CD4-positive, alpha-beta memory T cell (primary cell): ENCODE measurements around the gene GNG7. TPM values are rescaled to one million over a fixed set of nuclear protein-coding genes. Genes with fewer than 3 reads are reported as not detected.

ENCODE experiments used
- CTCF ChIA-PET: fragments of 350-600 bp; sonication (Branson Sonifier 250); formaldehyde crosslinking; loops from one replicate; lab custom pipeline; 2021; ENCODE audit warnings: inconsistent platforms; ENCODE audit not compliant: partially characterized antibody; lab: Charles Lee
- POLR2A ChIA-PET: fragments of 350-600 bp; sonication (Branson Sonifier 250); formaldehyde crosslinking; loops from one replicate; lab custom pipeline; 2021; ENCODE audit not compliant: partially characterized antibody; lab: Charles Lee
- DNase-seq, 5 donors: peaks; one replicate each; pipeline versions ENCODE4 v3.0.0 to v3.0.0-alpha.2; 2020 to 2022; ENCODE audit warnings: mixed read lengths in 1 of 5
- H3K27ac ChIP-seq: one replicate; pipeline ENCODE4 v1.7.0; 2013; ENCODE audit warnings: low read depth, low read length
- H3K27me3 ChIP-seq: 2 replicates; pipeline ENCODE4 v1.7.0; 2013; ENCODE audit warnings: mild to moderate bottlenecking, low read length, moderate library complexity; ENCODE audit not compliant: insufficient read depth
- H3K36me3 ChIP-seq: 2 replicates; pipeline ENCODE4 v1.7.0; 2013; ENCODE audit warnings: mild to moderate bottlenecking, low read length, moderate library complexity; ENCODE audit not compliant: insufficient read depth
- H3K4me1 ChIP-seq: 2 replicates; pipeline ENCODE4 v1.7.0; 2013; ENCODE audit warnings: mild to moderate bottlenecking, low read length, moderate library complexity; ENCODE audit not compliant: insufficient read depth
- H3K4me3 ChIP-seq, 2 donors: one replicate each; pipeline ENCODE4 v1.7.0; 2013; ENCODE audit warnings: low read length in 2 of 2, mild to moderate bottlenecking in 1 of 2
- H3K9me3 ChIP-seq, 2 donors: one replicate each; pipeline ENCODE4 v1.7.0; 2013; ENCODE audit warnings: low read length in 2 of 2, control low read depth in 1 of 2; ENCODE audit not compliant: control insufficient read depth in 1 of 2
- H3K27ac Mint-ChIP-seq, 7 donors: one replicate each; pipeline ENCODE4 v1.8.0; 2020 to 2021; ENCODE audit warnings: mixed read lengths in 7 of 7, mild to moderate bottlenecking in 6 of 7, inconsistent platforms in 3 of 7, moderate library complexity in 3 of 7
- H3K27me3 Mint-ChIP-seq, 2 donors: one replicate each; pipeline ENCODE4 v1.8.0; 2020 to 2021; ENCODE audit warnings: mixed read lengths in 2 of 2
- H3K36me3 Mint-ChIP-seq, 2 donors: one replicate each; pipeline ENCODE4 v1.8.0; 2020 to 2021; ENCODE audit warnings: mixed read lengths in 2 of 2, inconsistent platforms in 1 of 2, mild to moderate bottlenecking in 1 of 2
- H3K4me1 Mint-ChIP-seq, 4 donors: one replicate each; pipeline ENCODE4 v1.8.0; 2020 to 2021; ENCODE audit warnings: mixed read lengths in 4 of 4, mild to moderate bottlenecking in 1 of 4
- H3K4me3 Mint-ChIP-seq, 8 donors: one replicate each; pipeline ENCODE4 v1.8.0; 2020 to 2021; ENCODE audit warnings: mixed read lengths in 8 of 8, mild to moderate bottlenecking in 7 of 8, moderate library complexity in 6 of 8, inconsistent platforms in 3 of 8
- H3K9me3 Mint-ChIP-seq, 8 donors: one replicate each; pipeline ENCODE4 v1.8.0; 2020 to 2021; ENCODE audit warnings: mixed read lengths in 8 of 8, mild to moderate bottlenecking in 5 of 8, inconsistent platforms in 3 of 8, moderate library complexity in 1 of 8
- intact Hi-C: fragments of 100-400 bp; cut with micrococcal nuclease; formaldehyde crosslinking; loops from one replicate; pipeline ENCODE4 v1.15.1; 2023
- polyA plus RNA-seq, 2 donors: library from polyadenylated mRNA; unstranded; fragments of 300-500 nt; fragmentation: Illumina TruSeq; gene quantifications; one replicate each; pipeline ENCODE4 v1.2.3, GENCODE V29; 2021
- total RNA-seq, 2 experiments: library from RNA; stranded (reverse); gene quantifications; one replicate each; pipeline ENCODE4 v1.2.3, GENCODE V29; 2021

GNG7 gene
- total RNA-seq (1 to 10 TPM; 4.1 to 4.2 TPM), polyA plus RNA-seq (1 to 10 TPM; 1.9 to 2.2 TPM)

DNA sequence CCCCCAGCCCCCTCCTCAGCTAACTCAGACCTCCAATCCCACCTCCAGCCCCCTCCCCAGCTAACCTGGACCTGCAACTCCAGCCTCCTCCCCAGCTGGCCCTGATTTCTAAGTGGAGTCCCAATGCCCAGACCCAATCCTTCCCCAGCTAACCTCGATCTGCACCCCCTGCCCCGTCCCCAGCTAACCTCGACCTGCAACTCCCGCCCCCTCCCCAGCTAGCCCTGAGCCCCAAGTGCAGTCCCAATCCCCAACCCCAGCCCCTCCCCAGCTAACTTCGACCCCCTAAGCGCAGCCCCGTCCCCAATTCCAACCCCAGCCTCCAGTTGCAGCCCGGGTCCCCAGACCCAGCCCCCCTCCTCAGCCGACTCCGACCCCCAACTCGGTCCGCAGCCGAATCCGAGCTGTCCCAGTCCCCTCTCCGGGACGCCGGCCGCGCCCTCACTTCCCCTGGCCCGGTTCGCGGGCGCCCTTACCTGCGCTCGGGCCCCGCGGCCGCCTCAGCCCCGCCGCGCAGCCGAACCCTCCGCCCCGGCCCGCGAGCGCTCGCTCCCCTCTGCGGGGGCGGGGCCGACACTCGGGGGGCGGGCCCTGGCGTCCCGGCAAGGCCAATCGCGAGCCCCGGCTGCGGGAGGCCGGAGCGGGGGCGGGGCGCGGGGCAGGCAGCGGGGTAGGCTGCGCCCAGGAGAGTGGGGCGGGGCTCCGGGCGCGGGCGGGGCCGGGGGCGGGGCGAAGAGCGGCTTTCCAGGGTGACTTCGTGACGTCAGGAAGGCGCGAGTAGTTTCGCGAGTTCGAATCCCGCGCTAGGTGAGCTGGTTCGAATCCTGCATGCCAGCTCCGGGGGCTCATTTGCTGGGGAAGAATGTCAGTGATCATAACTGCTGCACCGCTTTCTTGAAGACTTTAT lies at the start of gene GNG7:
GNG7 (minus strand) TSS at position 525 of the 907 bp plus-strand sequence. CDS start 182,006 bp downstream, outside the sequence.
- Histone ChIP-seq H3K4me1 (peaks cover 5% of the 10 kb centered on the region), H3K9me3 (no peaks in the 10 kb centered on the region), H3K4me3 (peak within 1 kb of the TSS in 1 of 2 donors; percentile 45), H3K36me3 (no peaks in the 10 kb centered on the region), H3K27me3 (no peaks in the 10 kb centered on the region), H3K27ac (peak within 1 kb of the TSS; percentile 26)
- CTCF ChIA-PET, result interaction anchor here (0.8 to 1.7 kb wide), 2 partner anchors 48 to 54 kb away, joined by 3 to 9 read pairs; no protein-coding TSS in a partner anchor
- POLR2A ChIA-PET, result interaction anchor here (1.0 to 1.9 kb wide), 3 partner anchors 15 to 226 kb away, joined by 3 to 6 read pairs (median 4); partner anchors contain the start of gene GADD45B
- Mint-ChIP-seq H3K27ac (peak within 1 kb of the TSS; percentile 55 to 89 (median 67)), H3K4me1 (peaks cover 20 to 38% (median 27%) of the 10 kb centered on the region in 4 donors), H3K4me3 (peak within 1 kb of the TSS; percentile 70 to 80 (median 76)), H3K9me3 (no peaks in the 10 kb centered on the region), H3K27me3 (no peaks in the 10 kb centered on the region), H3K36me3 (no peaks in the 10 kb centered on the region)
- DNase-seq, result peak; percentile 90 to 95 (median 95)
- intact Hi-C loops, result loop anchor here (1.0 kb wide), 2 partner anchors 38 to 83 kb away; partner anchors contain the start of genes SLC39A3 and THOP1

DNA sequence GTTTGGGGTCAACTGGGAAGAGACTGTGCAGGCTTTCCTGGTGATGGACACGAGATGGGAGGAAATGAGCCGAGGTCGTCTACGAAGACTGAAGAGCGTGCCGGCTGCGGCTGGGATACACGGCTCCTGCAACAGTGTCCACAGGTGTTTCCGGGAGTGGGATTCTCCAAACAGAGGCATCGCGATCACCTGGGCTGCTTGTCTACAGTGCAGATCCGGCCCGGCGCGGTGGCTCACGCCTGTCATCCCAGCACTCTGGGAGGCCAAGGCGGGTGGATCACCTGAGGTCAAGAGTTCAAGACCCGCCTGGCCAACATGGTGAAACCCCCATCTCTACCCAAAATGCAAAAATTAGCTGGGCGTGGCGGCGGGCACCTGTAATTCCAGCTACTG lies 48.9 kb upstream of the GNG7 start:
- Histone ChIP-seq H3K4me1 (peaks cover 4% of the 10 kb centered on the region), H3K36me3 (no peaks in the 10 kb centered on the region), H3K27me3 (no peaks in the 10 kb centered on the region), H3K4me3 (no peak overlapping the region), H3K9me3 (no peaks in the 10 kb centered on the region), H3K27ac (no peak overlapping the region)
- no peak overlapping the region for H3K4me3 Mint-ChIP-seq
- ChIA-PET CTCF (interaction anchor here (7.3 kb wide), 1 partner anchor 103 kb away, joined by 94 read pairs; no protein-coding TSS in a partner anchor), POLR2A (no interaction called here)
- H3K27ac Mint-ChIP-seq, result no peak overlapping the region
- no peaks in the 10 kb centered on the region for H3K27me3 Mint-ChIP-seq
- H3K9me3 Mint-ChIP-seq, result no peaks in the 10 kb centered on the region
- DNase-seq, result no peak
- intact Hi-C loops, result no loop called here
- peaks cover 8 to 14% of the 10 kb centered on the region in 2 donors for H3K36me3 Mint-ChIP-seq
- H3K4me1 Mint-ChIP-seq, result no peaks in the 10 kb centered on the region

GRCh38 chr19:2750808-2751437 lies 48.4 kb upstream of the GNG7 start:
- no peaks in the 10 kb centered on the region for H3K27me3 Mint-ChIP-seq
- no peaks in the 10 kb centered on the region for H3K9me3 Mint-ChIP-seq
- H3K27me3 ChIP-seq, result no peaks in the 10 kb centered on the region
- DNase-seq, result no peak
- H3K36me3 Mint-ChIP-seq, result peaks cover 6 to 9% of the 10 kb centered on the region in 2 donors
- H3K4me3 ChIP-seq, result no peak overlapping the region
- CTCF ChIA-PET, result interaction anchor here (1.2 to 7.3 kb wide), 2 partner anchors 12 to 102 kb away, joined by 3 to 94 read pairs; partner anchors contain the start of gene SLC39A3
- H3K4me3 Mint-ChIP-seq, result no peak overlapping the region
- intact Hi-C loops, result no loop called here
- no peak overlapping the region for H3K27ac Mint-ChIP-seq
- no peak overlapping the region for H3K27ac ChIP-seq
- H3K4me1 Mint-ChIP-seq, result no peaks in the 10 kb centered on the region
- H3K9me3 ChIP-seq, result no peaks in the 10 kb centered on the region
- H3K36me3 ChIP-seq, result no peaks in the 10 kb centered on the region
- H3K4me1 ChIP-seq, result peaks cover 4% of the 10 kb centered on the region
- POLR2A ChIA-PET, result no interaction called here

DNA sequence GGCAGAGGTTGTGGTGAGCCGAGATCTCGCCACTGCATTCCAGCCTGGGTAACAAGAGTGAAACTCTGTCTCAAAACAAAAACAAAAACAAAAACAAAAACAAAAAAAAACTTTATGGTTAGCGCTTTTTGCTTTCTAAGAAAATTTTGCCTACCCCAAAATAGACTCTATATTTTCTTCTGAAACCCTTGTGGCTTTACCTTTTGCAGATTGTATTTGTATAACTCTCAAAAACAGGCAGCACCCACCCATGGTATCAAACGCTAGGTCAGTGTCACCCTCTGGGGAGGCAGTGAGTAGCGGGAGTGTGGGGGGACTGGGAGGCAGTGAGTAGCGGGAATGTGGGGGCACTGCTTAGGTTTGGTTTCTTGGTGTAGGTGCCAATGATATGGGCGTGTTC lies 44.9 kb upstream of the GNG7 start:
- CTCF ChIA-PET, result interaction anchor here (1.2 to 7.3 kb wide), 4 partner anchors 8 to 99 kb away, joined by 3 to 94 read pairs (median 12); partner anchors contain the start of gene SLC39A3
- POLR2A ChIA-PET, result no interaction called here
- H3K36me3 Mint-ChIP-seq, result no peaks in the 10 kb centered on the region
- H3K27me3 ChIP-seq, result no peaks in the 10 kb centered on the region
- no peaks in the 10 kb centered on the region for H3K4me1 Mint-ChIP-seq
- H3K27me3 Mint-ChIP-seq, result peaks cover 4 to 8% of the 10 kb centered on the region in 2 donors
- H3K4me3 Mint-ChIP-seq, result no peak overlapping the region
- H3K27ac Mint-ChIP-seq, result no peak overlapping the region
- H3K27ac ChIP-seq, result no peak overlapping the region
- H3K9me3 ChIP-seq, result no peaks in the 10 kb centered on the region
- no peaks in the 10 kb centered on the region for H3K36me3 ChIP-seq
- no peaks in the 10 kb centered on the region for H3K9me3 Mint-ChIP-seq
- intact Hi-C loops, result no loop called here
- H3K4me3 ChIP-seq, result no peak overlapping the region
- no peak for DNase-seq
- peaks cover 4% of the 10 kb centered on the region for H3K4me1 ChIP-seq

- Histone ChIP-seq H3K4me3 (no peak overlapping the region), H3K4me1 (peaks cover 12% of the 10 kb centered on the region), H3K27me3 (peaks cover 4% of the 10 kb centered on the region), H3K27ac (no peak overlapping the region), H3K36me3 (no peaks in the 10 kb centered on the region), H3K9me3 (no peaks in the 10 kb centered on the region)
- Mint-ChIP-seq H3K9me3 (peaks cover 0 to 2% (median 0%) of the 10 kb centered on the region in 8 donors), H3K36me3 (peaks cover 0 to 2% of the 10 kb centered on the region in 2 donors), H3K27me3 (peaks cover 4 to 12% of the 10 kb centered on the region in 2 donors), H3K27ac (no peak overlapping the region), H3K4me3 (no peak overlapping the region), H3K4me1 (peaks cover 4 to 8% (median 6%) of the 10 kb centered on the region in 4 donors)
- CTCF ChIA-PET, result interaction anchor here (1.1 kb wide), 1 partner anchor 9 kb away, joined by 3 read pairs; no protein-coding TSS in a partner anchor
- DNase-seq, result no peak
- POLR2A ChIA-PET, result no interaction called here
- intact Hi-C loops, result no loop called here
Measured at GRCh38 chr19:2744113-2744512, 41.6 kb upstream of the GNG7 start.

- Histone ChIP-seq H3K9me3 (no peaks in the 10 kb centered on the region), H3K27me3 (peaks cover 4% of the 10 kb centered on the region), H3K4me3 (no peak overlapping the region), H3K27ac (no peak overlapping the region), H3K36me3 (no peaks in the 10 kb centered on the region), H3K4me1 (peaks cover 18% of the 10 kb centered on the region)
- no peak for DNase-seq
- Mint-ChIP-seq H3K27ac (no peak overlapping the region), H3K4me1 (peaks cover 11 to 16% (median 12%) of the 10 kb centered on the region in 4 donors), H3K4me3 (no peak overlapping the region), H3K27me3 (peaks cover 4 to 12% of the 10 kb centered on the region in 2 donors), H3K36me3 (peaks cover 2% of the 10 kb centered on the region in 2 donors), H3K9me3 (peaks cover 0 to 2% (median 0%) of the 10 kb centered on the region in 8 donors)
- ChIA-PET CTCF (interaction anchor here (1.1 to 1.2 kb wide), 2 partner anchors 10 to 95 kb away, joined by 3 to 7 read pairs; no protein-coding TSS in a partner anchor), POLR2A (no interaction called here)
- intact Hi-C loops, result no loop called here
Measured at GRCh38 chr19:2743099-2743498, 40.6 kb upstream of the GNG7 start.
